Fibroblast of the aortic adventitia (primary cell): Measurements from ENCODE around the gene ZW10. TPM values are rescaled to one million over a fixed set of nuclear protein-coding genes. Genes with fewer than 3 reads are reported as not detected.
"Not testable (repeated sequence)": the region's sequence is repeated elsewhere in the genome, so short reads cannot be mapped to it uniquely, and the experiment has no call there.

ENCODE experiments used
- DNase-seq: peaks from one replicate; pipeline ENCODE4 v3.0.0-alpha.2; 2010; ENCODE audit warnings: low read depth
- H3K4me3 ChIP-seq: 2 replicates; pipeline ENCODE4 v1.5.1; 2011; ENCODE audit warnings: low read depth, mild to moderate bottlenecking, control low read depth, low read length, moderate library complexity
- total RNA-seq: library from RNA; depleted of rRNA; stranded (reverse); fragments of >200 nt; gene quantifications from 2 replicates; pipeline ENCODE4 v1.2.3, GENCODE V29; 2012; ENCODE audit warnings: low replicate concordance
- TF ChIP-seq, protein P1 (sequence below): IDR thresholded peaks from 2 replicates; pipeline ENCODE4 v1.5.1; 2011; ENCODE audit warnings: mild to moderate bottlenecking, low read length, control low read depth, inconsistent platforms; ENCODE audit not compliant: insufficient read depth

ZW10 gene
- total RNA-seq, 1 donor: 26.7 TPM

DNA sequence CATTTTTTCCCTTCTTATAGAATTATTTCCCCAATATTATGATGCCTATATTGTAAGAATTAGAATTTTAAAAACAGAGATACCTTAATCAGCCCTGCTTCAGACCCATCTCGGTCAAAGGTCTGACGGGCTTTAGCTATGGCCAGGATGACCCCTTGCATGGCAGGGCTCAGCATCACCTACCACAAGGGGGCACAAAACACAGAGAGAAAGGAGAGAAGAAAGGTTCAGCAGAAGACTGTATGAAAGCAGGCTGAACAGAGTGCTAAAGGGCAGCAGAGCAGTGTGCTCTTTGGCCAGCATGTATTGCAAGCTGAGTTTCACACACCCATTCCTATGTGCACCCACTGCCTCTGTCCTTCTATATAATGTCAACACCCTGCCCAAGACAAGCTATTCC is 32.9 kb upstream of the ZW10 start:
- H3K4me3 ChIP-seq: no peak overlapping the region
- DNase-seq: peak; percentile 13
- TF ChIP-seq, protein P1, sequence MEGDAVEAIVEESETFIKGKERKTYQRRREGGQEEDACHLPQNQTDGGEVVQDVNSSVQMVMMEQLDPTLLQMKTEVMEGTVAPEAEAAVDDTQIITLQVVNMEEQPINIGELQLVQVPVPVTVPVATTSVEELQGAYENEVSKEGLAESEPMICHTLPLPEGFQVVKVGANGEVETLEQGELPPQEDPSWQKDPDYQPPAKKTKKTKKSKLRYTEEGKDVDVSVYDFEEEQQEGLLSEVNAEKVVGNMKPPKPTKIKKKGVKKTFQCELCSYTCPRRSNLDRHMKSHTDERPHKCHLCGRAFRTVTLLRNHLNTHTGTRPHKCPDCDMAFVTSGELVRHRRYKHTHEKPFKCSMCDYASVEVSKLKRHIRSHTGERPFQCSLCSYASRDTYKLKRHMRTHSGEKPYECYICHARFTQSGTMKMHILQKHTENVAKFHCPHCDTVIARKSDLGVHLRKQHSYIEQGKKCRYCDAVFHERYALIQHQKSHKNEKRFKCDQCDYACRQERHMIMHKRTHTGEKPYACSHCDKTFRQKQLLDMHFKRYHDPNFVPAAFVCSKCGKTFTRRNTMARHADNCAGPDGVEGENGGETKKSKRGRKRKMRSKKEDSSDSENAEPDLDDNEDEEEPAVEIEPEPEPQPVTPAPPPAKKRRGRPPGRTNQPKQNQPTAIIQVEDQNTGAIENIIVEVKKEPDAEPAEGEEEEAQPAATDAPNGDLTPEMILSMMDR: peak; percentile 37

GRCh38 chr11:113805640-113806039 is 32.1 kb upstream of the ZW10 start:
- no peak for DNase-seq
- no peak overlapping the region for H3K4me3 ChIP-seq
- TF ChIP-seq, protein P1: no peak

GRCh38 chr11:113802621-113803020 is 29.1 kb upstream of the ZW10 start:
- TF ChIP-seq, protein P1: no peak
- no peak for DNase-seq
- no peak overlapping the region for H3K4me3 ChIP-seq

DNA sequence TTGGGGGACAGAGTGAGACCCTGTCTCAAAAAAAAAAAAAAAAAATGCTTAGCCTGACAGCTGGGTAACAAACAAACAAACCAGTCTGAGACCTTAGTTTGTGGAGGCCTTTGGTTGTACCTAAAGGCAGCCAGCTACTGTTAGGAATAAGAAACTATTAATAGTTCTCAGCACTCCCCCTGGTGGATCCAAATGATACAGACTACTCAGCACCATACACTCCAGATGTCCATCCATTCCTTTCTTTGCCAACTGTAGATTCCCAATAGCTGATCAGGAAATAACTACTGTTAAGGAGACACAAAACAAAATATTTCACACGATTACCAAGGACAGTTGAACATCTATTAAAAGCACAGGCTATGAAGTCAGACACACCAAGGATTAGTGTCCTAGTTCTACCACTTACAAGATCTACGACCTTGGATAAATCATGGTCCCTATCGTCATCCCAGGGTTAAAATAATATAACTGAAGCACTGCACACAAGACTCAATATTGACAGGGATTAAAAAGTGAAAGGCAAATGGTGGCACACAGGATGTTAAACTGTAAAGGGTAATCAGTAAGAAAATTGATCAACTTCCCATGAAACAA is 23.3 kb upstream of the ZW10 start:
- no peak overlapping the region for H3K4me3 ChIP-seq
- DNase-seq: peak; percentile 53
- TF ChIP-seq, protein P1: peak; percentile 72

GRCh38 chr11:113789675-113790320 is 16.3 kb upstream of the ZW10 start:
- TF ChIP-seq, protein P1: no peak
- no peak overlapping the region for H3K4me3 ChIP-seq
- no peak for DNase-seq

- DNase-seq, H3K4me3 ChIP-seq: not testable (repeated sequence)
Measured at GRCh38 chr11:113789016-113789415, 15.5 kb upstream of the ZW10 start.

DNA sequence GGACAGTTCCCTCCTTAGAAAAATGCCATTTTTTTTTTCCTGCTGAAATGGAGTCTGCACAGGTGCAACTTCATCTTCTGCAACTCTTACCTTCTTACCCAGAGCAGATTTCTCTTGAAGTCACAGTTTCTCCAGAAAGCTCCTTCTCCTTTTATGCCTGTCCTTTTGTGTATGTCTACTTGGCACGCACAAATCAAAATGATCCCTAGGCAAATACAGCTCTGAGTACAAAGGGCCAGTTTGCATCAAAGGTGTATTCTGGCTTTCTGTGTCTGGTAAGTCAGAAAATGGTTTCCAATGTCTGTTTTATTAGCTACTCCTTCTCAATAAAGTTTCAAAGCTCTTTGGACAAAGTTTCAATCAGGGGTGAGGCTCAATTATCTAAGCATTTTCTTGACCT is 8.6 kb upstream of the ZW10 start:
- no peak overlapping the region for H3K4me3 ChIP-seq
- no peak for DNase-seq
- TF ChIP-seq, protein P1: no peak
